IPS DF 4.7 (cell line): ENCODE measurements around the gene HDAC9.
"Not testable (repeated sequence)": the region's sequence is repeated elsewhere in the genome, so short reads cannot be mapped to it uniquely, and the experiment has no call there.

Experiments used
- DNase-seq: peaks from one replicate; pipeline ENCODE4 v3.0.0-alpha.2; 2013; ENCODE audit warnings: low spot score; ENCODE audit errors: extremely low read depth

HDAC9 gene

GRCh38 chr7:18958627-18959026 is 463.1 kb downstream of the HDAC9 start:
- no peak for DNase-seq

- no peak for DNase-seq
These were observed 465.2 kb downstream of the HDAC9 start for GRCh38 chr7:18960725-18961124.

GRCh38 chr7:18962031-18962430 is 466.5 kb downstream of the HDAC9 start:
- DNase-seq, result no peak

- DNase-seq, result no peak
These were observed 470.1 kb downstream of the HDAC9 start for GRCh38 chr7:18965657-18966056.

- not testable (repeated sequence) for DNase-seq
These were observed 472.2 kb downstream of the HDAC9 start for GRCh38 chr7:18967755-18968154.

GRCh38 chr7:18971839-18972238 is 476.3 kb downstream of the HDAC9 start:
- DNase-seq, result no peak

GRCh38 chr7:18974803-18975202 is 479.3 kb downstream of the HDAC9 start:
- no peak for DNase-seq

GRCh38 chr7:18975276-18975675 is 479.7 kb downstream of the HDAC9 start:
- DNase-seq, result no peak

GRCh38 chr7:18975689-18976280 is 480.2 kb downstream of the HDAC9 start:
- DNase-seq, result no peak

- DNase-seq, result no peak
These were observed 481.3 kb downstream of the HDAC9 start for GRCh38 chr7:18976715-18977471.

- no peak for DNase-seq
These were observed 482.6 kb downstream of the HDAC9 start for GRCh38 chr7:18978108-18978495.

GRCh38 chr7:18990700-18991099 is 495.2 kb downstream of the HDAC9 start:
- DNase-seq, result not testable (repeated sequence)

GRCh38 chr7:18993933-18994668 is 498.6 kb downstream of the HDAC9 start:
- DNase-seq, result no peak

- DNase-seq, result no peak
These were observed 499.7 kb downstream of the HDAC9 start for GRCh38 chr7:18995270-18995671.

- DNase-seq, result no peak
These were observed 500.4 kb downstream of the HDAC9 start for GRCh38 chr7:18995811-18996426.

- no peak for DNase-seq
These were observed 501.0 kb downstream of the HDAC9 start for GRCh38 chr7:18996583-18996982.

- no peak for DNase-seq
These were observed 502.1 kb downstream of the HDAC9 start for GRCh38 chr7:18997477-18998150.

- DNase-seq, result no peak
These were observed 504.9 kb downstream of the HDAC9 start for GRCh38 chr7:19000410-19000809.

- DNase-seq, result no peak
These were observed 506.3 kb downstream of the HDAC9 start for GRCh38 chr7:19001854-19002253.

- DNase-seq, result no peak
These were observed 513.8 kb downstream of the HDAC9 start for GRCh38 chr7:19009241-19009935.

GRCh38 chr7:19009936-19010280 is 514.4 kb downstream of the HDAC9 start:
- DNase-seq, result no peak
